Glutamatergic neuron (in vitro differentiated cells): Measurements from ENCODE around the gene RABL6. TPM values are rescaled to one million over a fixed set of nuclear protein-coding genes. Genes with fewer than 3 reads are reported as not detected.
A peak's percentile ranks its signal among the peaks of the same experiment; 100 is the strongest.
"Not testable (repeated sequence)": the region's sequence is repeated elsewhere in the genome, so short reads cannot be mapped to it uniquely, and the experiment has no call there.

Source experiments
- DNase-seq: peaks from one replicate; pipeline ENCODE4 v3.0.0; 2022
- H3K27ac Mint-ChIP-seq: one replicate; pipeline ENCODE4 v1.8.0; 2020; ENCODE audit warnings: mild to moderate bottlenecking, mixed read lengths, inconsistent platforms; ENCODE audit not compliant: unreplicated experiment
- H3K27me3 Mint-ChIP-seq: one replicate; pipeline ENCODE4 v1.8.0; 2020; ENCODE audit warnings: mild to moderate bottlenecking, moderate library complexity, mixed read lengths, inconsistent platforms; ENCODE audit not compliant: unreplicated experiment
- H3K36me3 Mint-ChIP-seq: one replicate; pipeline ENCODE4 v1.8.0; 2020; ENCODE audit warnings: mild to moderate bottlenecking, mixed read lengths, inconsistent platforms; ENCODE audit not compliant: unreplicated experiment
- H3K4me1 Mint-ChIP-seq: one replicate; pipeline ENCODE4 v1.8.0; 2020; ENCODE audit warnings: mild to moderate bottlenecking, low read depth, mixed read lengths, inconsistent platforms; ENCODE audit not compliant: unreplicated experiment
- H3K4me3 Mint-ChIP-seq: one replicate; pipeline ENCODE4 v1.8.0; 2020; ENCODE audit warnings: mild to moderate bottlenecking, mixed read lengths, inconsistent platforms; ENCODE audit not compliant: unreplicated experiment
- H3K9me3 Mint-ChIP-seq: one replicate; pipeline ENCODE4 v1.8.0; 2020; ENCODE audit warnings: mild to moderate bottlenecking, moderate library complexity, mixed read lengths, inconsistent platforms; ENCODE audit not compliant: unreplicated experiment
- CTCF ChIP-seq: fragments of 200-600 bp; sonication (generic); IDR thresholded peaks from one replicate; pipeline ENCODE4 v1.5.0; 2021; ENCODE audit not compliant: partially characterized antibody, unreplicated experiment
- total RNA-seq: library from RNA; stranded (reverse); fragmentation: NEBNext Ultra II Directional; extraction: Animal tissue kit (Norgen Biotek cat#: 25700); gene quantifications from one replicate; pipeline ENCODE4 v1.2.1, GENCODE V29; 2021; ENCODE audit not compliant: unreplicated experiment

RABL6 gene
- total RNA-seq, 1 donor from 2014 or later, result 149 TPM

- no peaks in the 10 kb centered on the region for H3K36me3 Mint-ChIP-seq
Measured at GRCh38 chr9:136881691-136882108, 74.0 kb downstream of the RABL6 start.

DNA sequence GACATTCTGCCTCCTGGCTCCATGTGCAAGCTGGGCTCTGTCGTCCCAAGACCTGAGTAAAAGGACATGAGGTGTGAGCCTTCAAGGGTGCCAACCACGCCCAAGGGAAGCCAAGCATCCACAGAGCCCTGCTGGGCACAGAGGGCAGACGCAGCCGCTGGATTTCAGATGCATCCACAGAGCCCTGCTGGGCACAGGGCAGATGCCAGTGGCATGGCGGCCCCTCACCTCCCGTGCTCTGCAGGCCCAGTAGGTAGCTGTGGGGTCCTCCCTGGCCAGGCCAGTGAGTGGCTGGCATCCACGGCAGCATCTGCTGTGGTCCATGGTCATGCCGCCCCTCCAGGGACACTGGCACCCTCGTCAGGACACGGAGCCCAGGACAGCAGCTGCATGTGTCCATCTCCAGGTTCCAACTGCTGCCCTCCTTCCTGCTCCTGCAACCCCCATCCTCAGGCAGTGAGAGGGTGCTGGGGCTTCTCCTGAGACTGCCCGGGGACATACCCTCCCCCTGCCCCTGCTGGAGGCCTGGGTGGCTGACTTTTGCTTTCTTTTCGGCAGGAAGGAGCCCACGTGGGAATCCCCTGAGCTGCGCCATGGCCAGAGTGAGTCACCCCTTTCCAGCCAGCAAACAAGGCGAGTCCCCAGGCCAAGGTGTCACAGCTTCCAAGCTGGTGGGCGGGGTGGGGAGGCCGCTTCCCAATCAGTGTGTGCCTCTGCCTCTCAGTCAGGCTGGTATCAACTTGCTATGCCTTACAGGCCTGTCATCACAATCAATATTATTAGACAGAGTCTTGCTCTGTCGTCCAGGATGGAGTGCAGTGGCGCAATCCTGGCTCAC is 74.6 kb downstream of the RABL6 start:
- peaks cover 2% of the 10 kb centered on the region for H3K27me3 Mint-ChIP-seq
- no peak overlapping the region for H3K4me3 Mint-ChIP-seq

More at GRCh38 chr9:136881691-136882108, 74.0 kb downstream of the RABL6 start:
- Mint-ChIP-seq H3K4me3 (no peak overlapping the region), H3K9me3 (peaks cover 2% of the 10 kb centered on the region), H3K27me3 (peaks cover 2% of the 10 kb centered on the region), H3K4me1 (no peaks in the 10 kb centered on the region), H3K27ac (no peak overlapping the region)
- no peak for DNase-seq
- TF ChIP-seq CTCF, result no peak

GRCh38 chr9:136882947-136883283 is 75.2 kb downstream of the RABL6 start:
- H3K36me3 Mint-ChIP-seq, result not testable (repeated sequence)

More for the DNA sequence above, 74.6 kb downstream of the RABL6 start:
- Mint-ChIP-seq H3K27ac (no peak overlapping the region), H3K36me3 (no peaks in the 10 kb centered on the region), H3K4me1 (peaks cover 2% of the 10 kb centered on the region), H3K9me3 (peaks cover 2% of the 10 kb centered on the region)
- no peak for TF ChIP-seq CTCF
- no peak for DNase-seq

GRCh38 chr9:136883670-136884069 is 75.9 kb downstream of the RABL6 start:
- not testable (repeated sequence) for H3K4me3 Mint-ChIP-seq, H3K27ac Mint-ChIP-seq, H3K4me1 Mint-ChIP-seq, DNase-seq, H3K9me3 Mint-ChIP-seq, H3K27me3 Mint-ChIP-seq, H3K36me3 Mint-ChIP-seq

More at GRCh38 chr9:136882947-136883283, 75.2 kb downstream of the RABL6 start:
- not testable (repeated sequence) for H3K27ac Mint-ChIP-seq, H3K9me3 Mint-ChIP-seq, DNase-seq, H3K4me1 Mint-ChIP-seq, H3K27me3 Mint-ChIP-seq, H3K4me3 Mint-ChIP-seq

DNA sequence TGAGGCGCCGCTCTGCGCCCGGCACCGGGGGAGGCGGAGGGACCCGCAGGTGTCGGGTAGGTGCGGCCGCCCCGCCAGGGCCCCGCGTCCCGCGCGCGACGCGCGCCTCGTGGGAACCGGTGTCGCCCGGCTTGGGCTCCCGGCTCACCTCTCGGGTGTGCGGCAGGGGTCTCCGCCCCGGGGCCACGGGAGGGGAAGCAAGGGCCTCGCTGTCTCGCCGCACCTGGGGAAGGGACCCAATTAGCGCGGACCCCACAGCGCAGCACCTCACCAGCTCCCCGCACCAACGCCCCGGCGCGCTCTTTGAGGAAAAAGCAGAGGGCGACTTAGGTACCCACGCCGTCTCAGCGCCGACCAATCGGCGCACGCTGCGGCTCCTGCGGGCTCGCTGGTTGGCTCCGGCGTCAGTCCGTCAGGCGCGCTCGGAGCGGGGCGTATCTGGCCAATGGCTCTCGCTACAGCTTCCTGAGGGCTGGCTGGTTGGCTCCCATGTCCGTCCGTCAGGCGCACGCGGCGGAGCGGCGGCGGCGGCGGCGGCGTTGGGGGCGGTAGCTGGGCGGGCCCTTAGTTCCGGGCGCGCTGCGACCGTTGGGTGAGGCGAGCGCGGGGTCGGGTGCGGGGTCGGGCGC is 78.3 kb downstream of the RABL6 start, which contains the start of gene TRAF2:
TRAF2 (plus strand) TSS at position 567 of the 629 bp plus-strand sequence. CDS start 12,225 bp downstream, outside the sequence.
- Mint-ChIP-seq H3K27ac (peak within 1 kb of the TSS; percentile 79), H3K4me3 (peak within 1 kb of the TSS; percentile 92), H3K27me3 (no peaks in the 10 kb centered on the region), H3K4me1 (peaks cover 4% of the 10 kb centered on the region), H3K9me3 (peaks cover 3% of the 10 kb centered on the region), H3K36me3 (no peaks in the 10 kb centered on the region)
- no peak for TF ChIP-seq CTCF
- peak; percentile 99 for DNase-seq
